ENCODE measurements around the gene AUTS2. TPM values are rescaled to one million over a fixed set of nuclear protein-coding genes. Genes with fewer than 3 reads are reported as not detected.

AUTS2 gene
- total and polyA plus RNA-seq, 10 of the 15 experiments (the other 5 are each of a cell fraction or from before 2014, with no cell fraction given) = 6.4 to 55.6 (median 21.6) TPM

GRCh38 chr7:70313687-70314086 lies 715.4 kb downstream of the AUTS2 start:
- Histone ChIP-seq H3K79me2 (ENCODE audit: control insufficient read depth, insufficient read depth, low read length) (no peaks in the 10 kb centered on the region), H3K4me3 (no peak overlapping the region), H2AFZ (ENCODE audit: control insufficient read depth, low read depth, low read length) (no peak overlapping the region), H3K9ac (ENCODE audit: control insufficient read depth, insufficient read depth, low read length) (no peak overlapping the region), H3K4me1 (ENCODE audit: control insufficient read depth, insufficient read depth, low read length) (no peaks in the 10 kb centered on the region), H4K20me1 (ENCODE audit: control insufficient read depth, insufficient read depth) (no peaks in the 10 kb centered on the region), H3K27ac (ENCODE audit: control insufficient read depth, insufficient read depth) (no peak overlapping the region), H3K4me2 (ENCODE audit: control insufficient read depth, insufficient read depth) (no peak overlapping the region), H3K36me3 (ENCODE audit: control insufficient read depth in 2 of 2, insufficient read depth in 2 of 2, low read length in 1 of 2) (no peaks in the 10 kb centered on the region), H3K9me3 (replicated peaks; ENCODE audit: control insufficient read depth, insufficient read depth, low read length) (no peaks in the 10 kb centered on the region), H3K27me3 (replicated peaks in 1 of 2; ENCODE audit: control insufficient read depth in 2 of 2, insufficient read depth in 2 of 2, low read length in 1 of 2) (no peaks in the 10 kb centered on the region)
- POLR2A ChIA-PET = no interaction called here
- TF ChIP-seq HDGF (IDR thresholded peaks at IDR 0.05) (no peak), RUNX3 (IDR thresholded peaks at IDR 0.05; ENCODE audit: low read length) (no peak), CBX5 (IDR thresholded peaks at IDR 0.05; ENCODE audit: low read depth) (no peak), NFYA (IDR thresholded peaks at IDR 0.05; ENCODE audit: borderline replicate concordance, low read depth, low read length) (no peak), BACH1 (IDR thresholded peaks at IDR 0.05; ENCODE audit: borderline replicate concordance) (no peak), STAT3 (IDR thresholded peaks at IDR 0.05; ENCODE audit: low read depth, low read length) (no peak), ATF7 (IDR thresholded peaks at IDR 0.05; ENCODE audit: low read depth) (no peak), NR2F1 (conservative IDR thresholded peaks at IDR 0.05) (no peak), HDAC6 (IDR thresholded peaks at IDR 0.05; ENCODE audit: unreplicated experiment) (no peak), WRNIP1 (IDR thresholded peaks at IDR 0.05; ENCODE audit: borderline replicate concordance, low read depth, low read length) (no peak), CHD1 (IDR thresholded peaks at IDR 0.05; ENCODE audit: low read depth, low read length) (no peak)
- intact Hi-C loops (cut with micrococcal nuclease; ENCODE audit: unreplicated experiment) = no loop called here
- FAIRE-seq (no peak), DNase-seq (ENCODE audit: low read depth, low spot score) (no peak), ATAC-seq (no peak)
- in situ Hi-C loops (cut with MboI) = no loop called here
- no TSS peak for BruUV-seq (replicated peaks)
- CTCF ChIA-PET = interaction anchor here (1.5 kb wide), 1 partner anchor 20 kb away, joined by 3 read pairs; no protein-coding TSS in a partner anchor
- WGBS (ENCODE audit: insufficient coverage, insufficient replicate concordance, low lambda C conversion rate, missing lambda C conversion rate) = 48% methylated on average over 10 of the region's 10 CpGs
- SMC1A ChIA-PET (ENCODE audit: uncharacterized antibody, unreplicated experiment) = no interaction called here
- RAD21 ChIA-PET (ENCODE audit: unreplicated experiment) = no interaction called here

GRCh38 chr7:70314221-70314620 lies 715.9 kb downstream of the AUTS2 start:
- DNase-seq (ENCODE audit: low read depth, low spot score) (no peak), ATAC-seq (no peak), FAIRE-seq (no peak)
- H3K27ac ChIP-seq (ENCODE audit: control insufficient read depth, insufficient read depth) = no peak overlapping the region
- CTCF ChIA-PET = interaction anchor here (0.6 kb wide), 1 partner anchor 464 kb away, joined by 3 read pairs; no protein-coding TSS in a partner anchor
- RAD21 ChIA-PET (ENCODE audit: unreplicated experiment) = no interaction called here
- POLR2A ChIA-PET = no interaction called here
- H3K4me2 ChIP-seq (ENCODE audit: control insufficient read depth, insufficient read depth) = no peak overlapping the region
- in situ Hi-C loops (cut with MboI) = no loop called here
- no peaks in the 10 kb centered on the region for H3K9me3 ChIP-seq (replicated peaks; ENCODE audit: control insufficient read depth, insufficient read depth, low read length)
- H4K20me1 ChIP-seq (ENCODE audit: control insufficient read depth, insufficient read depth) = no peaks in the 10 kb centered on the region
- H3K79me2 ChIP-seq (ENCODE audit: control insufficient read depth, insufficient read depth, low read length) = no peaks in the 10 kb centered on the region
- H3K4me3 ChIP-seq = no peak overlapping the region
- BruUV-seq (replicated peaks) = no TSS peak
- H2AFZ ChIP-seq (ENCODE audit: control insufficient read depth, low read depth, low read length) = no peak overlapping the region
- 2% methylated on average over 2 of the region's 2 CpGs for WGBS (ENCODE audit: insufficient coverage, insufficient replicate concordance, low lambda C conversion rate, missing lambda C conversion rate)
- intact Hi-C loops (cut with micrococcal nuclease; ENCODE audit: unreplicated experiment) = no loop called here
- H3K9ac ChIP-seq (ENCODE audit: control insufficient read depth, insufficient read depth, low read length) = no peak overlapping the region
- H3K36me3 ChIP-seq (ENCODE audit: control insufficient read depth in 2 of 2, insufficient read depth in 2 of 2, low read length in 1 of 2) = no peaks in the 10 kb centered on the region
- SMC1A ChIA-PET (ENCODE audit: uncharacterized antibody, unreplicated experiment) = no interaction called here
- no peaks in the 10 kb centered on the region for H3K27me3 ChIP-seq (replicated peaks in 1 of 2; ENCODE audit: control insufficient read depth in 2 of 2, insufficient read depth in 2 of 2, low read length in 1 of 2)
- H3K4me1 ChIP-seq (ENCODE audit: control insufficient read depth, insufficient read depth, low read length) = no peaks in the 10 kb centered on the region
- TF ChIP-seq PKNOX1 (IDR thresholded peaks at IDR 0.05) (no peak), EGR1 (IDR thresholded peaks at IDR 0.05; ENCODE audit: borderline replicate concordance in 1 of 2, low read depth in 2 of 2, low read length in 2 of 2) (no peak), RELA (IDR thresholded peaks at IDR 0.05; ENCODE audit: borderline replicate concordance, partially characterized antibody) (no peak), CEBPZ (IDR thresholded peaks at IDR 0.05; ENCODE audit: low read depth, low read length) (no peak), DPF2 (IDR thresholded peaks at IDR 0.05) (no peak), BMI1 (IDR thresholded peaks at IDR 0.05; ENCODE audit: borderline replicate concordance) (no peak), BACH1 (IDR thresholded peaks at IDR 0.05; ENCODE audit: borderline replicate concordance) (no peak), NR2F1 (conservative IDR thresholded peaks at IDR 0.05) (no peak)

Data from GM12878 (cell line).